RKO (cell line): ENCODE measurements around the gene ZNF76.

ENCODE experiments used
- DNase-seq: peaks from one replicate; pipeline ENCODE4 v3.0.0-alpha.2; 2016; ENCODE audit warnings: low spot score

Gene ZNF76

DNA sequence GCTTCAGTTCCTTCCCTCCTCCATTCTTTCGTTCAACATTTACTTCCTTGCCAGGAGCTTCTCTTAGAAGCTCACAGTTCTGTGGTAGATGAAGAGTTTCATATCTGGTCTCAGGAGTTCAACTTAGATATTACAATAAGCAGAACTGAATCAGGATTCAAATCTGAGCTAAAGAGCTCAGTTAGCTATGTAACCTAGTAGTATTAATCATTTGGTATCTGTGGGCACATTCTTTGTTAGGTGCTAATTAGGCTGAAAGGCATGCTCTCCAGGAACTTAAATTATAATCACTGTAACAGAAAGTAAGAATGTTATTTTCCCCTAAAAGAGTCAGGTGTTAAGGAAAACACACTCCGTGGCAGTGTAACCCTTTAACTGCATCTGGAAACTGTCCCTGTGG, 8.4 kb downstream of the ZNF76 start:
- no peak for DNase-seq

DNA sequence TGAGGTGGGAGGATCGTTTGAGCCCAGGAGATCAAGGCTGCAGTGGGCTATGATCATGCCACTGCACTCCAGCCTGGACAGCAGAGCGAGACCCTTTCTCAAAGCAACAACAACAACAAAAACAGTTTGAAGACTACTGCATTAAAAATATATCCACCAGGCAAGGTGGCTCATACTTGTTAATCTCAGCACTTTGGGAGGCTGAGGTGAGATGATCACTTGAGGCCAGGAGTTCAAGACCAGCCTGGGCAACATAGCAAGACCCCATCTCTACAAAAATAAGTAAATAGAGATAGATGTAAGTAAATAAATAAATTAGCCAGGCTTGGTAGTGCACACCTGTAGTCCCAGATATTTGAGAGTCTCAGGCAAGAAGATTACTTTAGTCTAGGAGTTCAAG, 12.5 kb downstream of the ZNF76 start:
- DNase-seq, result no peak

DNA sequence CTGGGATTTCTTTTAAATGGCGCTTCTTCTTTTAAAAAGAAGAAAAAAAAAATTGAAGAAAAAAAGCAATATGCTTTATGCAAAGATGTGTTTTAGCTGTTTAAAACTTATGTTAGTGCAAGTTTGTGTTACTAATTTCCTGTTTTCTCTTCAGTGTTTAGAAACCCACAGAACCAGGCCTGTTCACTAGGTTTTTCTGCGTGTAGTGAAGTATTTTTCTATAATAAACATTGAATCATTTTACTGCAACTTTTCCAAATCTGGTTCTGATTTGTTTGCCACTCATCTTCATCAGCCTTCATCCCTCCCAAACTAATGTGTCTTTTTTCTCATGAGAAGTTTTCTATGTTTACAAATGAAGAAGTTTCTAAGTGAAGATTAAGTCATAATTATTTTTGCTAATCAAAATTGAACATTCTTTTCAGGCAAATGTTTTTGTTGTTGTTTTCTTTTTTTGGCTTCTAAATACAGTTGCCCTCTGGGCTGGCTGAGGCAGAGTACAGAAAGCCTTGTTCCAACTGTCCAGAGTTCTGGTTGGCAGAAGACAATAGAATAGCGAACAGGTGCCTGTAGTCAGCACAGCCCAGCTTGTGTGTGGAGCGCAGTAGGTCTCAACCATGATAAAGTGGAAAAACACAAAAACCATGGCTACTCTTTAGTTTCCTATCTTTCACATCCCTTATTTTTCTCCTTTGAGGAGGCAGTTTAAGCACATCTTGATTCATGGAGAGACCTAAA, 14.5 kb downstream of the ZNF76 start:
- DNase-seq, result no peak

DNA sequence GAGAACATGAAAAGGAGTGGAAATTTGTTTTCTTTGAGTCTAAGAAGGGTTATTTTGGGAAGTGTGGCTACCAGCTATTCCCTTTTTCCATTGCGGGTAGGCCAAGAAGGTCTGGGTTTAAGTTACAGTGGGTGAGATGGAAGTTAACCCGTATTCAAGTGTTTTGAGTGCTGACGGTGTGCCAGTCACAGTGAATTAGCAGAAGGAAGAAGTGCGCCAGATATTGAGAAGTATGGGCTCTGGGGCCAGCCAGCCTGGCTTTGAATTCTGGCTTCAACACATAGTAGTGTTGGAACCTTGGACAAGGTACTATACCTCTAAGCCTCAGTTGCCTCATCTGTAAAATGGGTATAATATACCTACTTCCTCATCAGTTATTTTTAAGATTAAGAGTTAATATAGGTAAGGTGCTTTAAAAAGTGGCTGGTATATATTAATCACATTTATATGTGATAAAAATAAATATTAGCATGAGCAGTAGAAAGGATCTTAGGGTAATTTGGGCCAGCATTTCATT, 16.3 kb downstream of the ZNF76 start:
- no peak for DNase-seq

DNA sequence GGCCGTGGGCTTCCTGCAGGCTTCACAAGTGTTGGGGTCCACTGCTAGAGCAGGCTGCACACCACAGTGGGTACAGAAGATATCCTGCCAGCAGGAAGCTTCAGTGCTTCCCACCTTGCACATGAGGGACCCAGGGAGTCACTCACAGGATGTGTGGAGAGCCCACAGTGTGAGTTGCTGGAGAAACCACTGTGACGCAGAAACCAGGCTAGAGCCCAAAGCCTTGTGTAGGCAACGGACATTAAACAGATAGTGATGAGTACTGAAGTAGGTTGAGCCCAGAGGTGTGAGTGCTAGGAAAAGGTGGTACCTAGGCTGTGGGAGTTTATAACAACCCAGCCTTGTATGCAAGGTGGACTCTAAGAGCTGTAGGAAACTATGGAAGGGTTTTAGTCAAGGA, 19.2 kb downstream of the ZNF76 start:
- no peak for DNase-seq

DNA sequence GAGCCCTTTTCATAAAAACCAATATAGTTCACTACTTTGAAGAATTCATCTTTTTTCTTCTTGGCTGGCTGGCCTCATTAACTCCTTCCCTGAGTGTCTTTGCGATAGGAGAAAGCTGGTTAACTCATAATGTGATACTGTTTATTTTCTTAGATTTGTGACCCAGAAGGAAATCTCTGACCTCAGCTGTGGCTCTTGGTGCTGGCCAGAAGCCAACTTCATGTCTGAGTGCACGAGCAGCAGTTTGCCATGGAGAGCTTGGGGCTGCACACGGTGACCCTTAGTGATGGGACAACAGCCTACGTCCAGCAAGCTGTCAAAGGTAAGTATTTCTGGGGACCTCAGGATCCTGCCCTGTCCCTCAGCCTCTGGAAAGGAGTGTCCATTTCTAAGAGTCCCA, 21.4 kb downstream of the ZNF76 start:
- DNase-seq, result no peak

DNA sequence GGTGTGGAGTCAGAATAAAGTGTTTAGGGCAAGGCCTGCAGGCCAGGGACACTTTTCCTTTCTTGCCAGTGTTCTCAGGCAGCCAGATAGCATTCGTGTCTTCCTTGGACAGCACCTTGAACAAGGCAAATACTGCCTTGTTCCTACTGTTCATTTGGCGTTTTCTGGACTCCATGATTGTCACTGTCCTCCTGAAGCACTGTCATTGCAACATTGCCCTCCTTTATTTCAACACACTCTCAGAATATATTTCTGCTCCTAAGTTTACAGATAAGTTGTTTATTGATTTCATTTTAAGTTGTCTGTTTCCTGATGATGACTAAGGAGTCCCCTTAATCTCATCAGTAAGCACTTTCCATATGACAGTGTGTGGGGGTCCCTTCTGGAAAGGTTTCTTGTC, 22.9 kb downstream of the ZNF76 start:
- no peak for DNase-seq

DNA sequence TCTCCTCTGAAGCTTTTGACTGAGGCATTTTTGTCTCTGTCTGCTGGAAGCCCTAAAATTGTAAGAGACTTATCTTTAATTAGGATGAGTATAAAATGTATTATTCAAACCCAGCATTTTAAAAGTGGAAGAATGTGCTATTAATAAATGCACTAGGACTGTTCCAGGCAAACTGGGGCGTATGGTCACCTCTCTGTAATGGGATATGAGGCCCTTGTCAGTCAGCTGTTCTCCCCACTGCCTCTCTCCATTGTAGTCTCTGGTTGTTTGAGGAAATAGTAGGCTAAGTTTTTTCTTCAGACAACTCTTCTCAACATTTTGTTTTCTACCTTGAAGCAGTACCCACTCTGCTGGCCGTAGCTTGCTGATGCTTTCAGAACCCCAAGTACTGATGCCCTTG, 23.8 kb downstream of the ZNF76 start:
- no peak for DNase-seq

DNA sequence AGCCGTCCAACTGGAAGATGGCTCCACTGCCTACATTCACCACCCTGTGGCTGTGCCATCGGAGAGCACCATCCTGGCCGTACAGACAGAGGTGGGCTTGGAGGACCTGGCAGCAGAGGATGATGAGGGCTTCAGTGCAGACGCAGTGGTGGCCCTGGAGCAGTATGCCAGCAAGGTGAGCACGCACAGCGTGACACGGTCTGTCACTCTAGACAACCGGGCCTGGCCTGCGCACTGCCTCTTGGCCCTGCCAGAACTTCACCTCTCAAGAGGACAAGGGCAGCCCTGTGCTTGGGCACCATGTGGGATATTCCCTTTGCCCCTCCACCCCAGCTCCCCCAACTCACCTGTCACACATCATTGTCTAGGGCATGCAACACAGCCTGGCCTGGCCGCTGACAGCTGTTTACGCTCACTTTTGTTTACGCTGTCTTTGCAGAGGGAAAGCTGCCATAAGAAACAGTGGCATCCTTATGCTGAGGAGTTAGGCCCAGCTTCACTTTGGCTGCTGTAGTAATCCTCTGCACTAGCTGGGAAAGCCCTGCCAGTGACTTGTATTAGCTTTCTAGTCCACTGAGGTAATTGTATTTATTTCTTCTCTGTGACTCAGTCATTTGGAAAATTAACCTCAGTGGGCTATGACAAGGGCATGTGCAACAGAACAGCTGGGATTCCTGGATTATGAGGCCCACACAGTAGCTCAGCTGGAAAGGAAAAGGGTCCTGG, 28.3 kb downstream of the ZNF76 start:
- DNase-seq, result no peak

DNA sequence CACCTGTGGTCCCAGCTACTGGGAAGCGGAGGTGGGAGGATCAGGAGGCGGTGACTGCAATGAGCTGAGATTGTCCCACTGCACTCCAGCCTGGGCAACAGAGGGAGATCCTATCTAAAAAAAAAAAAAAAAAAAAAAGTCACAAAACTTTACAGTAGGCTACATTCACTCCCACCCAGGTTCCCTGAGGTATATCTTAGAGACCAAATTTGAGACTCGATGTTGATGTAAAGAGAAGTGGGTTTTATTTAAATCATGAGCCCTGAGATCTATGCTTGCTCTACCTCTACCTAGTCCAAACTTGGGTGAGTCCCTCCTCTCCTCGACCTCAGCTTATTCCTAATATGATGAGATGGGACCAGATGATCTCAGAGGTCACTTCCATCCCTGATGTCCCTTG, 29.3 kb downstream of the ZNF76 start:
- no peak for DNase-seq

DNA sequence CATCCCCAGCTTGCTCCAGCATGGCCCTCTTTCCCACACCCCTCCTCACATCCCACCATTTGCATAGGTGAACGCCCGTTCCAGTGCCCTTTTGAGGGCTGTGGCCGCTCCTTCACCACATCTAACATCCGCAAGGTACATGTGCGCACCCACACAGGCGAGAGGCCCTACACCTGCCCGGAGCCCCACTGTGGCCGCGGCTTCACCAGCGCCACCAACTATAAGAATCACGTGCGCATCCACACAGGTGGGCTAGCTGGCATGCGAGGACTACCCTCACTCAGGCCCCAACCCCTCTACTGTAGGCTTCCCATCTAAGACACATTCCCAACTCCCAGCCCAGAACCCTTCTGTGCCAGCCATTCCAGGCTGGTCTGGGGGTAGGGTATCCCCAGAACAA, 32.0 kb downstream of the ZNF76 start:
- DNase-seq, result no peak

DNA sequence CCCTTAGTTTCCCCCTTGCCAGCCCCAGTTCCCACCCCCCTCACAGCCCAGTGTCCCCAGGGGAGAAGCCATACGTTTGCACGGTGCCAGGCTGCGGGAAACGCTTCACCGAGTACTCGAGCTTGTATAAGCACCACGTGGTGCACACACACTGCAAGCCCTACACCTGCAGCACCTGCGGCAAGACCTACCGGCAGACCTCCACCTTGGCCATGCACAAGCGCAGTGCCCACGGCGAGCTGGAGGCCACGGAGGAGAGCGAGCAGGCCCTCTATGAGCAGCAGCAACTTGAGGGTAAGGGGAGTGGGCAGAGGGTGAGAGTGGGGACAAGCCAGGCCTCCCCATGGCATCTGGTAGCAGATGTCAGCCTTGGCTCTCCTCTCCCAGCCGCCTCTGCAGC, 33.0 kb downstream of the ZNF76 start:
- DNase-seq, result no peak

DNA sequence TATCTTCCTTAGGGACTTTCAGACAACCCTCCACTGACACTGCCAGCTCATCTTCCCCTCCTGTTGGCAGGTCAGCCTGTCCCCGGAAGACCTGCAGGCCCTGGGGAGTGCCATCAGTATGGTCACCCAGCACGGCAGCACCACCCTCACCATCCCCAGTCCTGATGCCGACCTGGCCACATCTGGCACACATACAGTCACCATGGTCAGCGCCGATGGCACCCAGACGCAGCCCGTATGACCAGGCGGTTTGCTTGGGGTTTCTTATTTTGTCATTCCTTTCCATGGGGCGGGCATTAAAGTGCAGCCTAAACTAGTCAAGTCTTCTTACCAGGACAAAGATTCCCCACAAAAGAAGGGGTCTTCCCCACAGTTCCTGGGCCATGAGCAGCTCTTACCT, 34.1 kb downstream of the ZNF76 start:
- no peak for DNase-seq

DNA sequence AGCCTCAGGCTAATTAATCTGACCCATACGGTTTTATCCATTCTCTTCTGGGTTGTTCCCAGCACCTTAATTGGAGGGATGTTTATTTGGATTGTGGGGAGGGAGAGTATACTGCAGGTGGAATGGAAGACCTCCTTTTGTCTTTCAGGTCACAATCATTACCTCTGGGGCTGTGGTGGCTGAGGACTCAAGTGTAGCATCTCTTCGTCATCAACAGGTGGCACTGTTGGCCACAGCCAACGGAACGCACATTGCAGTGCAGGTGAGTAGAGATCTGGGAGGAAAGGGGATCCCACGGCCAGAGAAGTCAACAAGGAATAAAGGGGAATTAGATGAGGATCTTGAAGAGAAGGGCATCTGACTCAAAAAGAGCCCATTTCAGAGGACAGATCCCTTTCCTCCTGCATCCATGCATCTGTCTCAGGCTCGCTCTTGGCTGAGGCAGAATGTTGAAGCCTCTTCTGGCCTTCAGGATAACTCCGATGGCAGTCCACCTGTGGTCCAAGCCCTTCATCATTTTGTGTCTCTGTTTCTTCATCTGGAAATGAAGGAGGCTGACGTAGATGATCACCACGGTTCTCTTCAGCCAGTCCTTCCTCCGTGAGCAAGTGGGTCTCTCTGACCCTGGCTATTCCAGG, 34.9 kb downstream of the ZNF76 start:
- no peak for DNase-seq

DNA sequence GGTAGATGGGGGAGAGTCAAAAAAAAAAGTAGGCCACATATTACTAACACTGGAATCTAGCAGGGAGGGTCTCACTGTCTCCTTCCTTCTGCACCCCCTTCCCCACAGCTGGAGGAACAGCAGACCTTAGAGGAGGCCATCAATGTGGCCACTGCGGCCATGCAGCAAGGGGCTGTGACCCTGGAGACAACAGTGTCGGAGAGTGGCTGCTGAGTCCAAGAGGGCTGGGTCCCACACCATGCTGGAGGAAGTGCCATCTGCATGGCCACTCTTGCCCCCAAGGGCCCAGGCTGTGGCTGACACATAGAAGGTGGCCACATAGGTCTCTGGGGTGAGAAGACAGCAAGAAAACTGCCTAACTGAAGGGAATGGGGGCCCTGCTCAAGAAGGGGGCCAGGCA, 35.5 kb downstream of the ZNF76 start:
- no peak for DNase-seq

DNA sequence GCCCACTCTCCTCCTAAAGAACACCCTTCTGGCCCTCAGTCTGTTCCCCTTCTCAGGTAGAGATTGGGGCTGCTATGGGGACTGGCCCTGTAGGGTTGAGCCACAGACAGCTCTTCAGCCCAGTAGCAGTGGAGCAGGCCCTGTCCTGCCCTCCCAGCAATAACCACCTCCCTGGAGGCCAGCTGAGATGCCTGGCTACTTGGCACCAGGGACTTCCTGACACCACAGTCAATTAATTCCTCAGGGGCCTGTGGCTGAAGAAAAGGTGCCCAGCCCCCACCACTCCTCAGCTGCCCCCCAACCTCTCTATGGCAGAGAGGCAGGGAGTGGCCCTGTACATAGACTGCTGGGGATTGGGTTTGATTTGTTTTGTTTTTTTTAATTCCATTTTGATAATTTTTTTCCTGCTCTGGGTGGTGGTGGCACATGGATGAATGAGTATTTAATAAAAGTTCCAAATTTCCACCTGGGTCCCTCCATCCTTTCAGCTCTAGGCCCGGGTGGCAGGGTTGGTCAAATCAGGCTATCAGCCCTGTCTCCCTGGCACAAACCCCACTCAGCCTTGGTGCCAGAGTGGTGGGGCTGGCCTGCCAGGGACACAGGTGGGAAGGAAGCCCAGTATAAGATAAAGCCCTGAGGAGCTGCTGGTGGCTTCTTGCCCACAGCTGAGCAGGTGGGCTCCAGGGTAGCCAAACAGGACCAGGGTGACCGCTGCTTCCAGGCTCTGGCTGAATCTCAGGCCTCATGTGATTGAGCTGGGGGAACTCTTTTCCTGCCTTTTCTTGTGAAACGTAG, 36.2 kb downstream of the ZNF76 start:
- DNase-seq, result no peak

DNA sequence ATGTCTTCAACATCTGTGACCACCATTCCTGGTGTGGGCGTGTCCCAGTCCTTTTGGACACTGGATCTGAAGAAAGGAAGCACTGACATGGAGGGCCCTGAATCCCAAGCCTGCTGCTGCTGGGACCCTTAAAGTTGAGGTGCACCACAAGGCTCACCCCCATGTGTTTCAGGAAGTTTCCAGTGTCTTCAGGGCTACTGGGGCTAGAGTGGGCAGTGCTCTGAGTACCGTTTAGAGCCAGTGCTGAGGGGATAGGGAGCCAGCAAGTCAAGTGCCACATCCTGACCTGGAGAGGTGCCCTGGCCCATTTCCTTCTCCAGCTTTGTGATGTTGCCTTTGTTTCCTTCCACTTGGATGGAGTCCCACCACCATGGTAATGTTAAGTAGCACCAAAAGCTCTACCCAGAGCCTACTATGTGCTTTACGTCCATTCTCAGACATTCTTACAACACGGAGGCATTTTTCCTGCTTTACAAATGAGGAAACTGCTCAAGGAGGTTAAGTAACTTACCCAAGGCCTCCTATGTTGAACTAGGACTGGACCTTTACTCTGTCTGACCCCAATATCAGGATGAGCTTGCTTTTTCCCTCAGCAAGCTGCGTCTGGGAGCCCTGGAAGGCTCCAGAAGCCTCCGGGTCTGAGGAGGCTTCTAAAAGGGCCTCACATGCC, 37.5 kb downstream of the ZNF76 start:
- no peak for DNase-seq

DNA sequence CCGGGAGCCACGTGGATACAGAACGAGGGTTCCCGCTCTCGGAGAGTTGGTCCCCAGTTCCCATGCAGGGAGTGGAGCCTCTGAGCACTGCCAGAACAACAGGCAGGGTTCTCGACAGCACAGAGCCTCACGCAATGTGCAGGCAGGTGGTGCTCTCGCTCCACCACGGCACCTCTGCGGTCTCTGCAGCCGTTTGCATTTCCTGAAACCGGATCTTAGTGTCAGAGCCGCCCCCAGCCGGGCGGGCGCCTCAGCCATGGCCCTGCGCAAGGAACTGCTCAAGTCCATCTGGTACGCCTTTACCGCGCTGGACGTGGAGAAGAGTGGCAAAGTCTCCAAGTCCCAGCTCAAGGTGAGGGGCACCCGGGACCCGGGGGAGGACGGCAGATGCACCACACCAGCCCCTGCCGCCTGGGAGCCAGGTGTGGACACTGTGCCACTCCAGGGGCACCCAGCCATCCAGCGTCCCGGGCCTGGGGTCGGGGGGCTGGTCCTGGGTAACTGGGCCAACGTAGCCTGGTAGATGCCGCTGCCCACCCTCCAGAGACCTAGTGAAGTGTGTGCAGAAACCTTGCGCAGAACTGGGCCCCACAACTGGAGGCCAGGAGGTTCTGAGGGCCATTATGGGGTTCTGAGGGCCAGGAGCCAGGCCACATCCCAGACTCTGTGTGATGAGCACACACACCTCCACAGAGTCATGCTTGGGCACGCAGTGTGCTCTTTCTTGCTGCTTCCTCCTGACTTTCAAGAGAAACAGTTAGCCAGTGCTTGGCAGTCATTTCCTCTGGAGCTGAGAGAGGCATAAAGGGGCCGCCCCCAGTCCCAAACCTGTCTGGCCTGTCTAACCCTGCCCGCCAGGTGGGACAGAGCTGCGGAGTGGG, 38.3 kb downstream of the ZNF76 start, which contains the start of gene DEF6:
Gene DEF6 (plus strand): TSS at position 218 of the 881 bp plus-strand sequence. CDS start 39 bp downstream, at position 257.
- peak; percentile 91 for DNase-seq

DNA sequence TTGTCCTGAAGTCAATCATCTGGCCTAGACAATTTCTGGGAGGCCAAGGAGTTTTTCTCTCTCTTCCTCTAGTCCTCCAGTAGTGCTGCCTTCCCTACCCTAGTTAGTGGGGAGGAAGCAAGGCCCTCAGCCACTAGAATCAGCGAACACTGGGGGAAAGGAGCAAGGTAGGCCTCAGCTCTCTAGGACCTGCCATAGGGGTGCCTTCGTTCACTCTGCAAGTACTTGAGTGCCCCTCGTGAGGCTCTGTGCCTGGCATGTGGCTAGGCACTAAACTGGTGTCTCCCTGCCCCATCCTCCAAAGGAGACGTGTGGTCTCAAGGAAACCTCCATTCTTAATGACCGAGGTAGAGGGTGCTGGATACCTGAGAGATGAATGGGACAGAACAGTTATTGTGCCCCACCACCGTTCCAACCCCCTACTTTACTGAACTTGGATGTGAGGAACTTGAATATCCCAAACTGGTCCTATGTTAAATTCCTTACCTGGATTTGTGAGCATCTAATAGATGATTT, 39.1 kb downstream of the ZNF76 start:
- DNase-seq, result no peak

DNA sequence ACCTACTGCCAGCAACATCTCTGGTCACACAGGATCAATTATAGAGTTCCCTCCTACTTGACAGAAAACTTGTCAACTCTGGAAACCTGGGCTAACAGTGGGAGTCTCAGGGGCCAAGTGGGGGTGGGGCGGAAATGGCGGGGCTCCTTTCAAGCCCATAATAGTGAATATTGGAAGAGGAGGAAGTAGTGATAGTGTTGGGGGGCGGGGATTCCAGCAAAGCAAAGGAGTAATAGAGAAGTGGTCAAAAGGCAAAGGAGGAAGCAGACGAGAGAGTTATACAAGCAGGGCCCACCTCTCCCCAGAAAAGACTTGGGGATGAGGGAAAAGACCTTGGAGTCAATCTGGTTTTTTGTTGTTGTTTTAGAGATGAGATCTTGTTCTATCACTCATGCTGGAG, 40.1 kb downstream of the ZNF76 start:
- no peak for DNase-seq
